PFSK-1 (cell line): ENCODE results near the gene PRSS57.

Experiments
- POLR2AphosphoS5 ChIP-seq: IDR thresholded peaks from 2 replicates; pipeline ENCODE4 v1.6.1; 2012; ENCODE audit warnings: low read depth, mild to moderate bottlenecking, control low read depth, low read length, moderate library complexity
- REST ChIP-seq, 2 experiments: IDR thresholded peaks; 2 replicates each; pipeline versions ENCODE4 v1.6.1 to v1.8.0; 2011 to 2012; ENCODE audit warnings: low read depth in 2 of 2, low read length in 2 of 2, control low read depth in 1 of 2, inconsistent platforms in 1 of 2, mild to moderate bottlenecking in 1 of 2, moderate library complexity in 1 of 2; ENCODE audit not compliant: insufficient read depth in 1 of 2
- SIN3A ChIP-seq: IDR thresholded peaks from 2 replicates; pipeline ENCODE4 v1.6.1; 2012; ENCODE audit warnings: mild to moderate bottlenecking, low read length, moderate library complexity, borderline replicate concordance; ENCODE audit not compliant: insufficient read depth
- TAF1 ChIP-seq: IDR thresholded peaks from 2 replicates; pipeline ENCODE4 v1.6.1; 2012; ENCODE audit warnings: low read length, control low read depth, borderline replicate concordance; ENCODE audit not compliant: insufficient read depth

GRCh38 chr19:638906-639252 lies 56.4 kb downstream of the PRSS57 start:
- TF ChIP-seq SIN3A (no peak), POLR2AphosphoS5 (no peak), REST (IDR thresholded peaks at IDR 0.05; ENCODE audit: insufficient read depth in 1 of 2, low read depth in 2 of 2, low read length in 2 of 2) (no peak), TAF1 (no peak)
